ENCODE data around the gene LKAAEAR1.
"Not testable (repeated sequence)": the region's sequence is repeated elsewhere in the genome, so short reads cannot be mapped to it uniquely, and the experiment has no call there.

Gene LKAAEAR1

DNA sequence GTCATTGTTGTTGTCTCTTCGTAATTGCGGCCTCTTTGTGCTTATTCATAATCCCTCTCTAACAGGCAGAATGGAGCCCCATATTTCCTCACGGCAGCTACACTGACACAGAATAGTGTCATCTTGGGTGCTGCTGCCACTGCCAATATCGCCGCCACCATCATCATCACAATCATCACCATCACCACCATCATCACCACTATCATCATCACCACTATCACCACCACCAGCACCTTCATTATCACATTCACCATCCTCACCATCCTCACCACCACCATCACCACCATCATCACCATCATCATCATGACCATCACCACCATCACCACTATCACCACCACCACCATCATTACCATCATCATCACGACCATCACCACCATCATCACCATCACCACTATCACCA lies 12.3 kb upstream of the LKAAEAR1 start:
- DNase-seq: no peak

DNA sequence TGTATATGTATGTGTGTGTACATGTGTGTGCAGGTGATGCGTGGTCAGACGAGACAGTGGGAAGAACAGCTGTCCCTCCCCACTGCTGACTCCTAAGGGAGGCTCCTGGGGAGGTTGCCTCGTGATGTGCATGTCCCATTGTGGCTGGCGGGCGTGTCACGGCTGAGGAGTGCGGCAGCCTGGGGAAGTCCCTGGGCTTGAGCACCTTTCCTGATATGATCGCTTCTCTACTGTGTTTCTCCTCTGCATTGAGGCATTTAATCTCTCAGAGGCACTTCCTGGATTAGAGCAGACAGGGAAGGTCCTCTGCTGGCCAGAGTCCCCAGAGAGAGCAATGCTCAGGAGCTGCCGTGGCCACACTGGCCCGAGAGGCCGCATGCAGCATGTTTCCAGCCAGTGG lies 11.7 kb upstream of the LKAAEAR1 start:
- no peak for DNase-seq

DNA sequence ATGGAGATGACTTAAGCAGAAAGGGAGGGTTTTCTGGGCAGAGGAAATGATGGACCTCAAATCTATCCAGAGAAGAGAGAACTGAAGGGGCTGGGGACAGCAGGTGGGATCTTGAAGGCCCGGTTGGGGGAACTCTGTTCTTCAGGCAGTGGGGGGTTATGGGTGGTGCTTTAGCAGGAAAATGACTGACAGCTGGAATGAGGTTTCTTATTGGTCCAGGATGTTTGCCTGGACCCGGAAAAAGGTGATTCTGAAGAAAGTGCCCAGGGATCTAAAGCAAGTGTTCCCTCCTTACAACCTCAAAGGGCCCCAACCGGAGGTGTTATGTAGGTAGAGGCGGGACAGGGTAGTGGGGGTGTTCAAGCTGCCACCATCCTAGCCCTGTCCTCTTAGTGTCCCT lies 11.3 kb upstream of the LKAAEAR1 start:
- DNase-seq: no peak

- DNase-seq: no peak
These were observed 8.9 kb upstream of the LKAAEAR1 start for GRCh38 chr20:64093013-64093503.

GRCh38 chr20:64092258-64093012 lies 8.2 kb upstream of the LKAAEAR1 start:
- no peak for DNase-seq

DNA sequence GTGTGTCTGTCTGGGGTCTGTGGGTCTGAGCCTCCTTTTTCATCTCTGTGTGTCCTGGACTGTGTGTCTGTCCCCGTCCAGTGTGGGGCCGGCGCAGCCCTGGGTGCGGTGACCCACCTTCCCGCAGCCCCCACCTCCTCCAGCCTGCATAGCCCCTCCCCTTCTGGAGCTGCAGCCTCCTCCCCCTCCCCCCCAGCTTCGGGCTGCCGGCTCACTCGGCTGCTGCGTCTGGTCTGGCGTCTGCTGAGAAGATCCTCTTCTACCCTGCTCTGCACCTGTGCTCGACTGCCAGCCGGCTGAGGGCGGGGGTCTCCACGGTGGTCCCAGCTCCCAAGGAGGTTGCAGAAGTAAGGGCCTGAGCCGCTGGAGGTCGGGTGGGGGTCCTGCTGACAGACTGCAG lies 7.6 kb upstream of the LKAAEAR1 start:
- DNase-seq: no peak

DNA sequence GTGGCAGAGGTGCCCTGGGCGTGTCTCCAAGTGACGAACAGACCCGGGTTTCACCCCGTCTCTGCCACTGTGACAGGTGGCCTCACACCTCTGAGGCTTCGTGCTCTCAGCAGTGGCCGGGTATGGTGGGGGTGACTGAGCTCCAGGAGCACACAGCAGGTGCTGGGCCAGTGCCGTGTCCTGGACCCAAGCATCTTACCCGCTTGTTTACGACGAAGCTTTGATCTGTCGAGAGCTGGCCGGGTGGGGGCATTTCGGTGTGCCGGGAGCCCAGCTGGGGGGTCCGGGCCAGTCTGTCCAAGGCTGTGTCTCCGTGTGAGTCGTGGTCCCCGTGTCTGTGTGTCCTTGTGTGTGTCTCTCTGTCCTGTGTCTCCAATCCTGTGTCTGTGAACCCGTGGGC lies 7.1 kb upstream of the LKAAEAR1 start:
- no peak for DNase-seq

DNA sequence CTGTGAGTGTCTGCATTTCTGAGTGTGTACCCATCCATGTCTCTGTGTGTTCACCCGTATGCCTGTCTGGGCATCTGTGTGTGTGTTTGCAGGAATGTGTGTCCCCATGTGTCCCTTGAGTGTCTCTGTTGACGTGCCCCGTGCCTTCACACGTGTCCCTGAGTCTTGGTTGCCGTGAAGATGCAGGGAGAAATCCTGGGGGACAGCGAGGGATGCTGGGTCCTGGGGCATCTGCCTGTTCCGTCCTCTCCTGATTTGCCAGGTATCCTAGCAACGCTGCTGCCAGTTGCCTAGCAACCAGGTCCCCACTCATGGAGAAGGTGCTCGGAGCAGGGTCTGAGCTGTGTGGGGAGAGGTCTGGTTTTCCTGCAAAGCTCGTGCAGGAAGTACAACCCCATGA lies 6.0 kb upstream of the LKAAEAR1 start:
- no peak for DNase-seq

- not testable (repeated sequence) for DNase-seq
These were observed 4.4 kb upstream of the LKAAEAR1 start for GRCh38 chr20:64088586-64088985.

DNA sequence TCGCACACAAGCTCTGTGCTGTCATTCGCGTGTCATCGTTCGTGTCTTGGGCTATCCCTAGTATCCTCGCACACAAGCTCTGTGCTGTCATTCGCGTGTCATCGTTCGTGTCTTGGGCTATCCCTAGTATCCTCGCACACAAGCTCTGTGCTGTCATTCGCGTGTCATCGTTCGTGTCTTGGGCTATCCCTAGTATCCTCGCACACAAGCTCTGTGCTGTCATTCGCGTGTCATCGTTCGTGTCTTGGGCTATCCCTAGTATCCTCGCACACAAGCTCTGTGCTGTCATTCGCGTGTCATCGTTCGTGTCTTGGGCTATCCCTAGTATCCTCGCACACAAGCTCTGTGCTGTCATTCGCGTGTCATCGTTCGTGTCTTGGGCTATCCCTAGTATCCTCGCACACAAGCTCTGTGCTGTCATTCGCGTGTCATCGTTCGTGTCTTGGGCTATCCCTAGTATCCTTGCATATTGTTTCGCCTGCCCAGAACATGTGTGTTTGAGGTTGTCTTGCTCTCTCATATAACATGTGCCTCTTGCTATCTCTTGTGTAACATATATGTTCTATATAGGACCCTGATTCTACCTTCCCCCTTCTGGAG lies 3.1 kb upstream of the LKAAEAR1 start:
- not testable (repeated sequence) for DNase-seq

DNA sequence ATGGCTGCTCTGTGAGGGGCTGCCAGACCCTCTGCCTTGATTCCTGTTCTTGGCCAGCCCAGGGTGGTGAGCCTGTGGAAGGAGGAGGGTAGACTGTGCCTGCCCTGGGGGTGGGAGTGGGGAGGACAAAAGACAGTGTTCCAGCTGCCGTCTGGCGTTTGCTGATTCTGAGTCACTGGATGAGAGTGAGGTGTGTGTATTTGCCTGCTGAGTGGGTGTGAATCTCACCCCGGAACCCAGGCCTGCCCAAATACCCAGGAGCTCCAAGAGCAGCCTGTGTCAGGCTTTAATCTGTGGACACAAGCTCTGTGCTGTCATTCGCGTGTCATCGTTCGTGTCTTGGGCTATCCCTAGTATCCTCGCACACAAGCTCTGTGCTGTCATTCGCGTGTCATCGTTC lies 2.6 kb upstream of the LKAAEAR1 start:
- no peak for DNase-seq

GRCh38 chr20:64084685-64085152 lies 521 bp upstream of the LKAAEAR1 start:
- no peak for DNase-seq

- peak; percentile 86 for DNase-seq
These were observed 807 bp downstream of the LKAAEAR1 start for GRCh38 chr20:64083378-64083803.

- no peak for DNase-seq
These were observed 1.3 kb downstream of the LKAAEAR1 start for GRCh38 chr20:64082820-64083377.

DNA sequence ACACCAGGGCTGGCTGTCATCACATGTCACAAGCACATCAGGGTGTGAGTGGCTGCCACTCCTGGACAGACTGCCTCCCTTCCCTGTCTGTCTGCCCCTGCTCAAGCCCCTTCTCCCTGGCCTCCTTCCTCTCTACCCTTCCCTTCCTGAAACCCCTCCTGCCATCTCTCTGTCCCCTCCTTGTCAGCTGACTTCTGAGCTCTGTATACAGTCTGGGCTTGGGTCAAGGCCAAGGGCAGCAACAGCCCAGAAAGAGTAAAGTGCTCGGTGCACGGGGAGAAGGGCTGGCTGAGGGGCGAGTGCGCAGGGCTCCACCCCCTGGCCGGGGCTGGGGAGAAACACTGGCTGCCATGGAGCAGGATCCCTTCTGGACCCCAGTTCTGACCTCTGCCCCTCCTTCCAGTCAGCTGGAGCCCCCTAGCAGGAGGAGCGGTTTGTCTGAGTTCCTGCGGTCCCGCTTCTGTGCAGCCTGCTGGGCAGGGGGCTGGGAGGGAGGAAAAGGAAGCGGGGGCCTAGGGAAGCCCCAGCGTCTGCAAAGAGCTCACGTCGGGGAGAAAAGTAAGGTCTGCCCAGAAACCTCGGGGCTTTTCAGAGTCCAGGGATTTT lies 2.0 kb downstream of the LKAAEAR1 start:
- no peak for DNase-seq

DNA sequence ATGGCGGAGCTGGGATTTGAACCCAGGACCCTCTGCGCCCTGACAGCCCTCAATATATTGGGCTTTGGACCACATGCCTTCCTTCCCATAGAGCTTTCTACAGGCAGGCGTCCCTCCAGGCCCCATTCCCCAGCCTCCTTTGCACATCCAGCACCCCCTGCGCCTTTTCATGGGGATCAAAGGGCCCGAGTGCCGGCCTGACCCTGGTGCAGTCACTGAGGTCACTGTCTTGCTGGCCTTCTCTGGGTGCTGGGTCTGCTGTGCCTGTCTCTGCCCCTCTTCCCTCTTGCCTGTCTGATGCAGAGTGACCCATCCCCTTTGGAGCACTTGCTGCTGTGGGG lies 2.6 kb downstream of the LKAAEAR1 start:
- DNase-seq: no peak

DNA sequence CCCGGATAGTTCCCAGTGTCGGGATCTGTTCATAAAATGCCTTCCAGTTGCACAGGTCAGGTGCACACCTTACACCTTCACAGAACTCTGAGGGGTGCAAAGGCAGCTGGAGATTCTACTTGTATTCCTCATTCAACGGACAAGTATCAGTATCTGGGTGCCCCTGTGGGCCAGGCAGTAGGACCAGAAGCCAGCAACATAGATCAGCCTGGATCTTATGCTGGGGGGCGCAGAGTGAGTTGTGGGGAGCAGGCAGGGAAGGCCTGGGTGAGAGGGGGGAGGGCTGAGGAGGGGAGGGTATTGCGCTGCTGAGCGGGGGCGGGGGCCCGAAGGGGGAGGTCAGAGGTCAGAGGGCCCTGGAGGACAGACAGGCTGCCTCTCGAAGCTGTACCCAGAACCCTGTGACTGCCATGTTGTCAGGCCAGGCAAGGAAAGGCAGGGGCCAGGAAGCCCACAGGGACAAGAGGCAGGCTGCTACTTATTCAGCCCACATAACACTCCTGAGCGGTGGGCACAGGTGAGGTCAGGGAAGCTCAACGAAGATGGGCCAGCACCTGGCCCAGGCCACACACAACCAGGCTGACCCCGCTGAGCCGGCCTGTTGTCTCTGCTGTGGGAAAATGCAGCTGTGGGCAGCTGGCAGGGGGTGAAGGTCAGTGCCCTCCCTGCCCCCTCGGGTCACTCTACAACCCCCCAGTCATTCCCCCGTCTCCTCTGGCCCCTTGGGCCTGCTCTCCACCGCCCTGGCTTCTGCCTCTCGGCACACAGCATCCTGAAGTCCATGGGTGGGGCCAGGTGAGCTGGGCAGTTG lies 3.2 kb downstream of the LKAAEAR1 start:
- no peak for DNase-seq

GRCh38 chr20:64080013-64080812 lies 4.0 kb downstream of the LKAAEAR1 start, which contains the start of gene OPRL1:
OPRL1 (plus strand) TSS chr20:64080082; CDS start chr20:64092721, 12,639 bp downstream.
- DNase-seq: peak; percentile 36

DNA sequence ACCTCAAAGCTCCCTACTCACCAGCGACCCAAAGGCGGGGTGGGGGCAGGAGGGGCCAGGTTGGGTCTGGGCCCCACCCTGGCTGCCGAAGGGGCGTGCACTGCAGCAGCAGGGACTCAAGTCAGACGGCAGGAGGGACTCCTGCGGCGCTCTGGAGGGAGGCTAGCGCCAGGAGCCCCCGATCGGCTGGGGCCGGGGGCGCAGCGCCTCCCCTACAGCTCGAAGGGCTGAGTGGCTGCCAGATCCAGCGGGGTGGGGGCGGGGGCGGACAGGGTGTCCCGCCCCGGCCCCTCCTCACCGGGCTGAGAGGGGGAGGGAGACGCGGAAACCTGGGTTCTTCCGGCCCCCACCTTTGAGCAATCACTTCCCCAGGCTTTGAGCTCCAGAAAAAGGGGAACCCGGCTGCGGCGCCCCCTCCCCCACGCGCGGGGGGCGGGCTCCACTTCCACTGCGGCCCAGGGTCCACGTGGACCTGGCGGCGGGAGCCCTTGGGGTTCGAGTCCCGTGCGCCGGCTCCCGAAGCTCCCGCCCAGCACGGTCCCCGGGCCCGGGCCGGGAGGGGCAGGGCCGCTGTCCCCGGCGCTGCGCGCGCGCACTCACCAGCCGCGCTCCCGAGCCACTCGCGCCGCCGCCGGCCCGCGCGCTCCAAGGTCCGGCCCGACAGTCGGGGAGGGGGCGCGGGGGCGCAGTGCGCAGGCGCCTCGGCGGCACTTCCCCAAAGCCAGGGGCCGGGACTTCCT lies 4.8 kb downstream of the LKAAEAR1 start, which contains the start of gene RGS19:
RGS19 (minus strand) TSS at position 246 of the 740 bp plus-strand sequence. CDS start 2,632 bp downstream, outside the sequence.
- DNase-seq: peak; percentile 88

DNA sequence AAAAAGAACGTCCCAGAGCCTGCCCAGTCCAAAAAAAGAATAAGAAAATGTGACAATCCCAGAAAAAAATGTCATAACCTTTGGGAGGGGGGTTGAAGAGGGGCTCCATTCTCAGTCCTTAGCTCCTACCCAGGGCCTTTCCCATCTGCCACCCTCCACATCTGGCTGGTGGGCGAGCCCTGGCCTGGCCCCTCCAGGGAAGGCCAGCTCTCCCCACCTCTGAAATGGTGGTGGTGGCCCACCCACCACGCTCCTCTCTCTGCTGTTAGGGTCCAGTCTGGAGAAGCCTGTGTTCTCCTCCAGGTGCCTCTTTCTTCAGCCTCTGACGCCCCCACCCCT lies 5.3 kb downstream of the LKAAEAR1 start:
- peak; percentile 26 for DNase-seq

Measured in left hindlimb (tissue), 1 donor.